HG02943 (cell line): Measurements from ENCODE around the gene MYH14.
A peak's percentile ranks its signal among the peaks of the same experiment; 100 is the strongest.
"Not testable (repeated sequence)": the region's sequence is repeated elsewhere in the genome, so short reads cannot be mapped to it uniquely, and the experiment has no call there.

Source experiments
- ATAC-seq: cut with Tn5 transposase; IDR thresholded peaks from one replicate; pipeline ENCODE4 v1.9.1; 2021; ENCODE audit warnings: mild to moderate bottlenecking, low read depth, moderate library complexity; ENCODE audit not compliant: unreplicated experiment

MYH14 gene

GRCh38 chr19:50329146-50329925 is 125.9 kb downstream of the MYH14 start, which contains the start of gene KCNC3:
Gene KCNC3, minus strand, starts transcription at chr19:50329377. Its CDS starts 295 bp downstream, at chr19:50329082.
- peak; percentile 43 for ATAC-seq

GRCh38 chr19:50329926-50330294 is 126.5 kb downstream of the MYH14 start:
- ATAC-seq, result not testable (repeated sequence)

DNA sequence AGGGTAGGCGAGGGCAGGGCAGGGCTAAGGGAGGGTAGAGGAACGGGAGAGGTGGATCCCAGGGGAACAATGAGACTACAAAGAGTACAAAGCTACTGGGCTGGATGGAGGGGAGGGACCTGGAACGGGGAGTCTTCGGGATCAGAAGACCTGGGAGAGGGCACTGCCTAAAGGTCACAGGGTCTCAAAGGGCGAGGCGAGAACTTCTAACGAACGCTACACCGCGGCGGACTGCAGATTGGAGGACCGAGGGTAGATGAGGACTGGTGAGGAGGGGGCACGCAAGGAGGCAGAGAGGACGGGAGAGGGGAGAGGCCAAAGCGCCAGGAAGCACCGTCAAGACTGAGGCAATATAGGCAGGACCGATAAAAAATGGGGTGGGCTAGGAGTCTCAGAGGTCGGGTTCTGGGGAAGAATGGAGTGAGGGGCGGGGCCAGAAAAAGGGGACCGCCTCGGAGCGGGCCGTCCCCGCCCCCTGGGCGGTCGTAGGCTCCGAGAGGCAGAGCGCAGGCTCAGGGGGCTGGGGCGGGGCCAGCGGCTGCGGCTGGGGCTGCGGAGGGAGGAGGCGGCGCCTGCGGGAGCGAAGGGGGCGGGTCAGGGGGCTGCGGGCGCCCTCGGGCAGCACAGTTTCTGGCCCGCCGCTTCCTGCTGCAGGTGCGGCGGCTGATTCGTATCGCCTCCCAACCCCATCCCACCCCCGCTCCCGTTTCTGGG is 127.1 kb downstream of the MYH14 start:
- ATAC-seq, result no peak

- ATAC-seq, result no peak
These were observed 128.0 kb downstream of the MYH14 start for GRCh38 chr19:50331221-50331993.

DNA sequence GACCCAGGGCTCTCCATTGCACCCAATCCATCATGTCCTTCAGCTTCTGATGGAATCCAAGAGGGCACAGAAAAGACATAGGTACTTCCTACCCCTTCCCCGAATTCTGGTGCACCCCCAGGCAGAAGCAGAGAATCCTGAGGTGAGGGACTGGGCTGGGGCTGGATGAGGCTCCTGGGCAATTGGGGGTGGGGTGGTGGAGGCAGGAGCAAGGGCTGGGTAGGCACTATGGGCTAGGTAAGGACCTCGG is 128.5 kb downstream of the MYH14 start:
- ATAC-seq, result no peak

DNA sequence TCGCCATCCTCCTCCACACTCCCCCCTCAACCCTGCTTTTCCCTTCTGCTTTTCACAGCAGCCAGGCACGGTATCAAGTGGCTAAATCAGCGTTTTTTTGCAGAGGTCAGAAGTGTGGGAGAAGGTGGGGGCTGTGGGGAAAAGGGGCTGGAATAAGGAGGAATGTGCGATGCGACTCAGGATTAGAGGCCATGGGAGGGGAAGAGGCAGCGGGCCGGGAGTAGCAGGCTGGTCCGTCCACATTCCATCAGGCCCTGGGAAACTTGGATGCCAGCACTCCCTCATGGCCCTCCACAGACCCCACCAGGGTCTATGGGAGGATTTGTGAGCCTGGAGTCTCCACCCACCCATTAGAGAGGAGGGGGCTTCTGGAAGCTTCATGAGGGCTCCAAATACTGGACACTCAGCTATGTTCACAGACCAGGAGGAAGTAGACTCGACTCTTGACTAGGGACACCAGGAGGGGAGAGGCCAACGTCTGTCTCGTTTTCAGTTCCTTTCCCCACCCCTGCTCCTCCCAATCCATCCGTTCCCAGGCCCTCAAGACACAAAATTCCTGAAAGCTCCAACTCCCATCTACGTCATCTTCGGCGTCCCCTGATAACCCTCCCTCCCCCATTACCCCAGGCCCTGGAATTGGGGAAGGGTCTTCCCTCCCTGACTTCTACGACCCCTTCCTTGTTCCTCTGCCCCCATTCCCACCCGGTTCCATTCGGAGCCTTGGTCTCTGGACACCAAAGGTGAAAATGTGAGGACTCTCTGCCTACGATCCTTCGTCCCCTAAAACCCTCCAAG is 129.0 kb downstream of the MYH14 start:
- no peak for ATAC-seq

GRCh38 chr19:50333235-50333736 is 129.9 kb downstream of the MYH14 start:
- ATAC-seq, result no peak

GRCh38 chr19:50333737-50334617 is 130.6 kb downstream of the MYH14 start:
- no peak for ATAC-seq

DNA sequence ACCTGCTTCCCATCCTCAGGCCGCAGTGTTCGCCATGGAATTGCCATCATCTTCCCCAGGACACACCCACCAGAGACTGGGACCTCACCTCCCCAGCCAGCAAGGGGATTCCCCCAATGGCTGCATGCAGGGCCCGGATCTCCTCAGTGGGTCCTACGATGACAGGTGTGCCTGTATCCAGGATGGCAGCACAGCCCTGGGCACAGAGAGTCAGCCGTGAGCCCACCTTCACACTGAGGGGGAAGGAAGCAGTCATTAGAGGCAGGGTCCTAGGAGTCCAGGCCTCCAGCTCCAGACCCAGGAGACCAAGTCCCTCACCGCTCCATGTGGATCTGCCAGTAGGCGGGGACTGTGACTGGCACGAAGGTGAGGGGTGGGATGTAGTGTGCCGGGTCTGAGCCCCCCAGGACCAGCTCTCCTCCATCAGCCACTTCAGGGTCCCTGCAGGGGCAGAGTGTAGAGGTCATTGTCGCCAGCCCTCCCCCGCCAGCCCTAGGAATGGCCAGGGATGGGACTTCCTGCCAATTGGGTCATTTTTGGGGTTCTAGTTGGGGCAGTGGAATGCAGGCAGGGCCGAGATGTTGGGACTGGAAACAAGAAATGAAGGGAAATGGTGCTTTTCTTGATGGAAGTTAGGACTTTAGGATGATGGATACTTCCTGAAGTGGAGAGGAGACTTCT is 131.5 kb downstream of the MYH14 start:
- no peak for ATAC-seq

DNA sequence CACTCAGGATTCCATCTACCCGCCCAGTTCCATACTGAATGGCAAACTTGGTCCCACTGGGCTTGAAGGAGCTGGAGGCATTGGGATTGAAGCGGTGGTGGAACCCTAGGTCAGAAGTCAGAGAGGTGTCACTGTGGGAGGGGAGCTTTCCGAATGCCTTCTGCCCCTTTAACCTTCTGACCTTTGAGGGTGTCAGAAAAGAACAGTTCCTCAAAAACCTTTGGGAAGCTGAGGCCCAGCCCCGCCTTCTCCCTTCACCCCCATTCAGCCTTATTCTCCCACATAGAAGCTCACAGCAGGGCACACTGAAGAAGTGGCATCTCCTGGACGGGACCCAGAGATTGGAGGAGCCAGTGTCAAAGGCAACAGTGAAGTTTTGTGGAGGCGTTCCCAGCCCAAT is 133.6 kb downstream of the MYH14 start:
- not testable (repeated sequence) for ATAC-seq

DNA sequence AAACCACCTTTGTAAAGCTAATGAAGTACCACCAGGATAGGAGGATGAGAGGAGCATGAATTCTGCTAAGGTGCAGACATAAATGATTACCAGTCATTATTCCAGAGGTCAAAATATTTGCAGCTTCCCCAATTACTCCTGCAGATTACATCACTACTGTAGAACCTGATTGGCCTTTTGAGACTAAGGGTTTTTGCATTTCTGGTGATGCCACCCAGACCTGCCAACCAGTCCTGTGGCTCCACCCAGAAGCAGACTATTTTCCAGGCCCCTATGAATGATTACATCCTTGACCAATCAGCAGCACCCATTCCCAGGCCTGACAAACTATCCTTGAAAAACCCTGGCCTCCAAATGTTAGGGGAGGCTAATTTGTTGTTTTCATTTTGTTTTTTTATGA is 136.9 kb downstream of the MYH14 start:
- no peak for ATAC-seq

DNA sequence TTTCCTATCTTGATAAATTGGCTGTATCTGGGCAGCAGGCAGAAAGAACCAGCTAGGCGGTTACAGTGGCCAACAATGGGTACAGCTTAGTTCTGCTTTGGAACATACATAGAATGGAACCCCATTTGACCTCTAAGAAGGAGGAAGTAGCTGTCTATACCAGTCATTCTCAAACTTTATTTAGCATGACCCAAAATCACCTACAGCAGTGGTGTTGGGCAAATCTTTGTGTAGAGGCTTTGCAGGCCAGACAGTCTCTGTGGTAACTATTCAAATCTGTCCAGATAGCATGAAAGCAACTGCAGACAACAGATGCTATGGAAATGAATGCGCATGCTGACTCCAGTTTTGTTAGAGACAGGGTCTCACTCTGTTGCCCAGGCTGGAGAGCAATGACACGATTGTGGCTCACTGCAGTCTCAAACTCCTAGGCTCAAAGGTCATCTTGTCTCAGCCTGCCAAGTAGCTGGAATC is 137.7 kb downstream of the MYH14 start:
- ATAC-seq, result no peak

DNA sequence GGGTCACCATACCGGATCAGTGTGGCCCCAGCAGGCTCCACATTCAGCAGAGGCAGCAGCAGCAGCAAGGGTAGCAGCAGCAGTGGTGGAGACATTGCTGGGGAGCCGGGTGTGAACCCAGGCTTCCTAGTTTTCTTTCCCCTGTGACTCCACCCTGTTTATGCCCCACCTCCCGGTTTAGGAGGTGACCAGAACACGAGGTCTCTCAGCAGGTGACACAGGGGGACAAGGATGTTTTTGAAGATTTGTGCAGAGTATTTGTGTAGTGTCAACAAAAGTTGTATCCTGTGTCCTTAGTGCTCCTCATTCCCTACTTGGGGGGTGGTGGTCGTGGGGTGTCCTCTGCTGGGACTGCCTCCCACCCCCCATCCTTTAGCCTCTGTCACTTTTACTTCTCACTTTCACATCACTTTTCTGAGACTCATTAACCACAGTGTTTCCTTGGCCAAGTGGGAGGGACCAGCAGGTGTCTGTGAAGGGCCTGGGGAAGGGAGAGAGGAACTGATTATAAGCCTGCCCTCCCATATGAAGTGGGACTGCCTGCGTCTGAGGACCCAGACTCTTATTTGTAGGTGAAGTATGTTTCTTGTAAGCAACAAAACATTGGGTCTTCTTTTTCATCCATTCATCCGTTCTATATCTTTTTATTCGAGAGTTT is 141.4 kb downstream of the MYH14 start:
- no peak for ATAC-seq

GRCh38 chr19:50347089-50347581 is 143.7 kb downstream of the MYH14 start:
- ATAC-seq, result not testable (repeated sequence)

- no peak for ATAC-seq
These were observed 146.0 kb downstream of the MYH14 start for GRCh38 chr19:50349277-50350057.

DNA sequence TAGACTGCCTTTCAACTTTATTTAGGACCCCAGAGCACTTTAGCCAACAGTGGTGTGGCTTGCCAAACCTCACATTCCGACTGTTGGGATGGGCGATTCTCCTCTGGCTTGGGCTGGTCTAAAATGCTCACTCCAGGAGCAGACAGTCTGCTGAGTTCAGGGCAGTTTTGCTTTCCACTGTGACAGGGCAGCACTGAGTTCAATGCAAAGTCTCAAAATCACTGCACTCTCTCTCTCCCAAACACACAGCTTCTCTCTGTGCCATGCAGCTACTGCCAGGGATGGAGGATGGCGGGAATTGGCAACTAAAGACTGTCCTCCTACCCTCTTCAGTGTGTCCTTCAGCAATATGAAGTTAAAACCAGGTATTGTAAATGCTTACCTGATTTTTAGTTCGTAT is 148.8 kb downstream of the MYH14 start:
- no peak for ATAC-seq

DNA sequence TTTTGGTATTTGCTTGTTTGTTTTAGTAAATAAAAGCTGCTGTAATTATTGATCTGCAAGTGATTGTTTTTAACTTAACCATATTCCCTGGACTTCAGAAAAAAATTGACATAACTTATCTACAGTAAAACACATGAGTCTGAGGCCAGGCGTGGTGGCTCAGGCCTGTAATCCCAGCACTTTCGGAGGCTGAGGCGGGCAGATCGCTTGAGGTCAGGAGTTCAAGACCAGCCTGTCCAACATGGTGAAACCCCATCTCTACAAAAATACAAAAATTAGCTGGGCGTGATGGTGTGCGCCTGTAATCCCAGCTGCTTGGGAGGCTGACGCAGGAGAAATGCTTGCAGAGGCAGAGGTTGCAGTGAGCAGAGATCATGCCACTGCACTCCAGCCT is 150.1 kb downstream of the MYH14 start:
- ATAC-seq, result not testable (repeated sequence)
